Measurements from ENCODE around the gene ITCH.
A peak's percentile ranks its signal among the peaks of the same experiment; 100 is the strongest.

ITCH gene

GRCh38 chr20:34559311-34560140, 196.5 kb downstream of the ITCH start:
- no peaks in the 10 kb centered on the region for H3K27me3 ChIP-seq
- intact Hi-C loops (cut with DNase I; ENCODE audit: low total_unique reads) = loop anchor here (5.0 kb wide), 1 partner anchor 148 kb away; no protein-coding TSS in a partner anchor
- peak overlapping the region; percentile 94 to 95 for H3K27ac ChIP-seq
- peak in 1 of 2 donors; percentile 75 for DNase-seq
- H3K9me3 ChIP-seq = no peaks in the 10 kb centered on the region
- peaks cover 0 to 16% (median 8%) of the 10 kb centered on the region in 4 donors for H3K4me1 ChIP-seq
- H3K4me3 ChIP-seq = peak overlapping the region; percentile 61 to 78
- TF ChIP-seq CTCF (IDR thresholded peaks at IDR 0.05) = no peak
- H3K36me3 ChIP-seq = no peaks in the 10 kb centered on the region

- no peak for DNase-seq
- Histone ChIP-seq H3K9me3 (no peaks in the 10 kb centered on the region), H3K27ac (peak overlapping the region; percentile 94 to 95), H3K4me3 (no peak overlapping the region), H3K36me3 (peaks cover 0 to 5% (median 0%) of the 10 kb centered on the region in 3 donors), H3K4me1 (peaks cover 0 to 16% (median 8%) of the 10 kb centered on the region in 4 donors), H3K27me3 (no peaks in the 10 kb centered on the region)
- TF ChIP-seq CTCF (IDR thresholded peaks at IDR 0.05) = no peak
- intact Hi-C loops (cut with DNase I; ENCODE audit: low total_unique reads) = no loop called here
Measured at GRCh38 chr20:34560141-34560523, 197.1 kb downstream of the ITCH start.

- Histone ChIP-seq H3K27ac (no peak overlapping the region), H3K36me3 (peaks cover 0 to 8% (median 0%) of the 10 kb centered on the region in 3 donors), H3K4me3 (no peak overlapping the region), H3K4me1 (peaks cover 0 to 16% (median 8%) of the 10 kb centered on the region in 4 donors), H3K27me3 (no peaks in the 10 kb centered on the region), H3K9me3 (no peaks in the 10 kb centered on the region)
- no peak for TF ChIP-seq CTCF (IDR thresholded peaks at IDR 0.05)
- intact Hi-C loops (cut with DNase I; ENCODE audit: low total_unique reads) = no loop called here
- DNase-seq = no peak
Measured at GRCh38 chr20:34560614-34561013, 197.5 kb downstream of the ITCH start.

All from tibial artery (tissue), 4 donors.